H1 (cell line): ENCODE measurements around the gene GLB1L2. TPM values are rescaled to one million over a fixed set of nuclear protein-coding genes. Genes with fewer than 3 reads are reported as not detected.

ENCODE experiments used
- BCL11A ChIP-seq, 2 experiments: IDR thresholded peaks; one replicate each; pipeline ENCODE4 v1.6.1; 2011; ENCODE audit warnings: low read depth in 2 of 2, low read length in 2 of 2, mild to moderate bottlenecking in 2 of 2
- CBX8 ChIP-seq: fragments of 300-800, 300-1000 bp; sonication (generic); IDR thresholded peaks from 2 replicates; pipeline ENCODE4 v1.7.1; 2016; ENCODE audit warnings: low read depth, low read length, borderline replicate concordance
- FOSL1 ChIP-seq: IDR thresholded peaks from 2 replicates; pipeline ENCODE4 v1.6.1; 2011; ENCODE audit warnings: mild to moderate bottlenecking, low read depth, low read length, moderate library complexity; ENCODE audit not compliant: insufficient read depth
- HDAC6 ChIP-seq: IDR thresholded peaks from one replicate; pipeline ENCODE4 v1.7.1; 2012; ENCODE audit warnings: low read depth, mild to moderate bottlenecking, inconsistent platforms, low read length, moderate library complexity
- KDM5A ChIP-seq: fragments of 200-600 bp; IDR thresholded peaks from 2 replicates; pipeline ENCODE4 v1.7.1; 2012; ENCODE audit warnings: mild to moderate bottlenecking, low read length, inconsistent platforms, mixed read lengths
- RBBP5 ChIP-seq: IDR thresholded peaks from 2 replicates; pipeline ENCODE4 v1.7.1; 2012; ENCODE audit warnings: low read depth, mild to moderate bottlenecking, inconsistent platforms, low read length, moderate library complexity, borderline replicate concordance
- SUZ12 ChIP-seq: fragments of 200-600 bp; sonication (generic); IDR thresholded peaks from 2 replicates; pipeline ENCODE4 v1.6.1; 2012; ENCODE audit warnings: mild to moderate bottlenecking, inconsistent platforms, low read length, moderate library complexity, mixed read lengths
- polyA plus RNA-seq, 7 experiments: library from polyadenylated mRNA; depleted of rRNA in 3 of 7; stranded (reverse) in 5 of 7; unstranded in 2 of 7; fragments of >200 nt in 5 of 7; fragments of 200-250 nt in 2 of 7; gene quantifications; 1 replicate in 5 of 7; 2 replicates in 1 of 7; 4 replicates in 1 of 7; pipeline versions ENCODE4 v1.2.1 to v1.2.3, GENCODE V29; 2011 to 2013; ENCODE audit warnings: missing spikeins in 2 of 7, mixed read lengths in 2 of 7
- total RNA-seq: library from RNA; stranded (reverse); fragmentation: NEBNext Ultra II Directional; extraction: Animal tissue kit (Norgen Biotek cat#: 25700); gene quantifications from 2 replicates; pipeline ENCODE4 v1.2.1, GENCODE V29; 2021
- TF ChIP-seq, protein P1 (sequence below): IDR thresholded peaks from 2 replicates; pipeline ENCODE4 v1.6.1; 2011; ENCODE audit warnings: low read length, improper control_type of control experiment
- TF ChIP-seq, protein P2 (sequence below): IDR thresholded peaks from 2 replicates; pipeline ENCODE4 v1.6.1; 2012; ENCODE audit warnings: low read length, inconsistent platforms

Gene GLB1L2
- total and polyA plus RNA-seq, 2 of the 8 experiments (the other 6 are each of a cell fraction or from before 2014, with no cell fraction given), result 4.4 to 7.9 TPM

DNA sequence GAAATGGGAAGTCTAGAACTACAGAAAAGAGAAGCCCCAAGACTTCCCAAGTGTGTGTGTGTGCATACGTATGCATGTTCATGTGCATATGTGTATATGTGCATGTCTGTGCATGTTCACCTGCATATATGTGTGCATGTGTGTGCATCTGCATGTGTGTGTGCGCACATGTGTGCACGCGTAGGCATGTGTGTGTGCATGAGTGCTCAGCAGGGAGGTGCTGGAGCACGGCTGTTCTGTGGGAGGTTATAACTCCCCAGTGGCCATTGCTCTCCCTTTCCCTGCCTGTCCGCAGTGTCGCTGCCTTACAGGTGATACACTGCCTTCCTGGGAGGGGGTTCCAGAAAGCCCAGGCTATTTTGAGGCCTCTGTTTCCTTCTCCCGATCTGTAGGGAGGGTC is 50.5 kb downstream of the GLB1L2 start (continued):
- TF ChIP-seq RBBP5, result no peak
- TF ChIP-seq, protein P1, sequence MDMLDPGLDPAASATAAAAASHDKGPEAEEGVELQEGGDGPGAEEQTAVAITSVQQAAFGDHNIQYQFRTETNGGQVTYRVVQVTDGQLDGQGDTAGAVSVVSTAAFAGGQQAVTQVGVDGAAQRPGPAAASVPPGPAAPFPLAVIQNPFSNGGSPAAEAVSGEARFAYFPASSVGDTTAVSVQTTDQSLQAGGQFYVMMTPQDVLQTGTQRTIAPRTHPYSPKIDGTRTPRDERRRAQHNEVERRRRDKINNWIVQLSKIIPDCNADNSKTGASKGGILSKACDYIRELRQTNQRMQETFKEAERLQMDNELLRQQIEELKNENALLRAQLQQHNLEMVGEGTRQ, result no peak
- TF ChIP-seq KDM5A, result no peak
- TF ChIP-seq, protein P2, sequence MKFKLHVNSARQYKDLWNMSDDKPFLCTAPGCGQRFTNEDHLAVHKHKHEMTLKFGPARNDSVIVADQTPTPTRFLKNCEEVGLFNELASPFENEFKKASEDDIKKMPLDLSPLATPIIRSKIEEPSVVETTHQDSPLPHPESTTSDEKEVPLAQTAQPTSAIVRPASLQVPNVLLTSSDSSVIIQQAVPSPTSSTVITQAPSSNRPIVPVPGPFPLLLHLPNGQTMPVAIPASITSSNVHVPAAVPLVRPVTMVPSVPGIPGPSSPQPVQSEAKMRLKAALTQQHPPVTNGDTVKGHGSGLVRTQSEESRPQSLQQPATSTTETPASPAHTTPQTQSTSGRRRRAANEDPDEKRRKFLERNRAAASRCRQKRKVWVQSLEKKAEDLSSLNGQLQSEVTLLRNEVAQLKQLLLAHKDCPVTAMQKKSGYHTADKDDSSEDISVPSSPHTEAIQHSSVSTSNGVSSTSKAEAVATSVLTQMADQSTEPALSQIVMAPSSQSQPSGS, result no peak
- no peak for TF ChIP-seq CBX8
- TF ChIP-seq HDAC6, result no peak
- TF ChIP-seq SUZ12, result no peak
- TF ChIP-seq FOSL1, result no peak
- TF ChIP-seq BCL11A (IDR thresholded peaks at IDR 0.05; ENCODE audit: low read depth in 2 of 2, low read length in 2 of 2), result no peak
